ENCODE measurements around the gene SH3RF1.

The SH3RF1 gene

DNA sequence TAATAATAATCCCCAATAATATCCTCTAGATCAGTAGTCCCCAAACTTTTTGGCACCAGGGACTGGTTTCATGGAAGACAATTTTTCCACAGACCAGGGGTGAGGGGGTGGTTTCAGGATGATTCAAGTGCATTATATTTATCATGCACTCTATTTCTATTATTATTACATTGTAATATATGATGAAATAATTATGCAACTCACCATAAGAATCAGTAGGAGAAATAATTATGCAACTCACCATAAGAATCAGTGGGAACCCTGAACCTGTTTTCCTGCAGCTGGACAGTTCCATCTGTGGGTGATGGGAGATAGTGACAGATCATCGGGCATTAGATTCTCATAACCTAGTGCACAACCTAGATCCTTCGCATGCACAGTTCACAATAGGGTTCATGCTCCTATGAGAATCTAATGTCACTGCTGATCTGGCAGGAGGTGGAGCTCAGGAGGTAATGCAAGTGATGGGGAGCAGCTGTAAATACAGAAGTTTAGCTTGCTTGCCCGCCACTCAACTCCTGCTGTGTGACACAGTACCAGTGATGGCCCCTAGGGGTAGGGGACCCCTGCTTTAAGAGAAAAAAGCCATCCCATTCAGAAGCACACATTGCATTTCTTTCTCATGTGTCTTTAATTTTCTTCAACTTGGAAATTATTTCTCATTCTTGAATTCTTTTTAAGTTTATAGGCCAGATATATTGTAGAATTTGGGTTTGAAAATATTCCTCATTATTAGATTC is 16.0 kb upstream of the SH3RF1 start:
- TF ChIP-seq GATA2 (IDR thresholded peaks at IDR 0.05; ENCODE audit: low read depth, low read length), result no peak
- no peak for TF ChIP-seq GATA3 (IDR thresholded peaks at IDR 0.05; ENCODE audit: low read depth, low read length)

DNA sequence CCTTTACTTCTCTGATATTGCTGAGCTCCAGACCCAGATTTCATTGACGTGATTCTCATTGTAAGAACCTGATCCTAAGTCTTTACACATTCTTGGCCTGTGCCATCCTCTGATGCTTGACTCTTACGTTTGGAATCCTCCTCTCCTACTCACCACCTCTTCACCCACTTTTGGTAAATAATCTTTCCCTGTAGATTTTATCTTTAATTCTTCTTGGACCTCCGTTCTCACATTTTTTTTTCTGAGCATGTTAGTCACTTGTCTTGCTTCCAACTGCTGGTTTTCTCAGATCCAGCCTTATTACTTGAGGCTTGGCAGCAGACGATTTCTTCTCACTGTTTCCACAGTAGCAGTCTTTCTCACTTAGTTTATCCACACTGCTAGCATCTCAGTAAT is 12.4 kb upstream of the SH3RF1 start:
- TF ChIP-seq GATA2 (IDR thresholded peaks at IDR 0.05; ENCODE audit: low read depth, low read length), result no peak
- TF ChIP-seq GATA3 (IDR thresholded peaks at IDR 0.05; ENCODE audit: low read depth, low read length), result no peak

DNA sequence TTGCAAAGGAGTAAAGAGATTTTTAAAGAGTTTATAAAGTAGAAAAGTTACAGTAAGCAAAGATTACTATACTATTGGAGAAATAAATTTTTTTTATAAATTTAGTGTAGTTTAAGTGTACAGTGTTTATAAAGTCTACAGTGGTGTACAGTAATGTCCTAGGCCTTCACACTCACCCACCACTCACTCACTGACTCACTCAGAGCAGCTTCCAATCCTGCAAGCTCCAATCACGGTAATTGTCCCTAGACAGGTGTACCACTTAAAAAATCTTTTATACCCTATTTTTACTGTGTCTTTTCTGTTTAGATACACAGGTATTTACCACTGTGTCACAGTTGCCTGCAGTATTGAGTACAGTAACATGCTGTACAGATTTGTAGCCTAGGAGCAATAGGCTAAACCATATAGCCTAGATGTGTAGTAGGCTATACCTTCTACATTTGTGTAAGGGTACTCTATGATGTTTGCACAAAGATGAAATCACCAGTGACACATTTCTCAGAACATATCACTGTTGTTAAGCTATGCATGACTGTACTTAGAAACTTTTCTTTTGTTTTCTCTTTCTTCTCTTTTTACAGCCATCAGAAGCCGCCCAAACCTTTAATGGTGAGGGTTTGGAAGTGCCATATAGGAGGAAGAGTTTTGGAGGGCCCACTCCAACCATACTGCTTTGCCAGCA is 11.8 kb upstream of the SH3RF1 start:
- no peak for TF ChIP-seq GATA2 (IDR thresholded peaks at IDR 0.05; ENCODE audit: low read depth, low read length)
- TF ChIP-seq GATA3 (IDR thresholded peaks at IDR 0.05; ENCODE audit: low read depth, low read length), result no peak

DNA sequence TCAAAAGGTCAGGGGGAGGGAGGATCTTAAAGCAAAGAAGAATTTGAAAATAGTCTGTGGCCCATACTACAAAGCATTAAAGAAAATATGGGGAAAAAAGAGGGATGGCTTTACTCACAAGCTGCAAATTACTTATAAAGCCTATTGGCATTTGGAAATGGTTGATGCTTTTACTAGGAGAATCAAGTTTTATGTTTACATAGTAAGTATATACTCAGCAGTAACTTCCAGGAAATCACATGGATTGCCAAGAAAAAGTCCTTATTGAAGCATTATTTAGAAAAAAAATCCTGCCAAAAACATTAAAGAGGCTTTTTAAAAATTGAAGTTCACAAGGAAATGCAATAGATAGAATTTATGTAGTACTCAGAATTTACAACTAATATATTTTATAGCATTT is 8.4 kb upstream of the SH3RF1 start:
- TF ChIP-seq GATA3 (IDR thresholded peaks at IDR 0.05; ENCODE audit: low read depth, low read length) (no peak), GATA2 (IDR thresholded peaks at IDR 0.05; ENCODE audit: low read depth, low read length) (no peak)

DNA sequence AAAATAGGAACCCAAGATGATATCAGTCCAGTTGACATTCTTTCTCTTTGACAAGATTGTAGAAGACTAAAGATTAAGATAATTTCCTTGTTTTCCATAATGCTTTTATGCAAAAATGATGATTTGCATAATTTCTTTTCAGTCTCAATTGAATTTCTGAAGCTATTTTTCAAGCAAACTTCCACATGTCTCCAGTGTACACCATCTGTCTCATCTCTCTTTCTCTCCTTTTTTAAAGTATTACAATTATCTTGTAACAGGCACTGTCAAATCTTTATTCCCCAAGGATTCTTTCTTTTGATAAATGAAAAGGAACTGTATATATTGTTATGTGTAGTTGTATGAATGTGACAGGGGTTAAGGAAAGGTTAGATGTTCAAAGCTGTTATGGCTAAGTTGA is 7.9 kb upstream of the SH3RF1 start:
- TF ChIP-seq GATA3 (IDR thresholded peaks at IDR 0.05; ENCODE audit: low read depth, low read length) (no peak), GATA2 (IDR thresholded peaks at IDR 0.05; ENCODE audit: low read depth, low read length) (no peak)

DNA sequence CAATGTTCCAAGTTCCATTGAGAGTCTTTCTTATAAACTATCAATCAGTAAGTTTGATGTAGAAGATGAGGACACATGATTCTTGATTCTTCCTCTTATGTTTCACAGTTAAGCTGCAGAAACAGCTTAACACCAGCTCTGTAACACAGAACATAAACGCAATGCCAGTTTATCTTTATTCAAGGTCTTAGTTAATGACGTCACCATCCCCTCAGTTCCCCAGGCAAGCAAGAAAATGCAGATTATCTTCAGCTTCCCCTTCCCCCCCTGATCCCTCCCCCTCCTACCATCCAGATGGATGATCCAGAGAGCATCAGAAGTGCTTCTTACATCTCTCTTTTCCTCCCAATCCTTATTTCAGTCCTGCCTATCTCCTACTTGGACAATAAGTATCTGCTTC is 4.4 kb upstream of the SH3RF1 start:
- TF ChIP-seq GATA3 (IDR thresholded peaks at IDR 0.05; ENCODE audit: low read depth, low read length) (no peak), GATA2 (IDR thresholded peaks at IDR 0.05; ENCODE audit: low read depth, low read length) (no peak)

DNA sequence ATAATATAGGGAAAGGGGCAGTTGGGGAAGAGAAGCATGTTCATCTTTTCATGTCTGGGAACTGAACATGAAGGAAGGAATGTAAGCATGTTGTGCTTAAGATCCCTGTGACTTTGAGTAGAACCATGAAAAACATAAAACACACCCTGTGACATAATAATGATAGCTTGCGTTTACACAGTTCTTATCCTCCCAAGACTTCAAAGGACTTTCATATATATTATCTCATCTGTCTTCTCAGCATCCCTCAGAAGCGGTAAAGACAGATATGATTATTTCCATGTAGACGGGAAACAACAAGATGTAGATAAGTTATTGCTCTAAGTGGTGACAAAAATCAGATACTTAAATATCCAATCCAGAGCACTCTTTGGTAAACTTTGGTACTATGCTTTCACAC is 3.3 kb upstream of the SH3RF1 start:
- no peak for TF ChIP-seq GATA2 (IDR thresholded peaks at IDR 0.05; ENCODE audit: low read depth, low read length)

DNA sequence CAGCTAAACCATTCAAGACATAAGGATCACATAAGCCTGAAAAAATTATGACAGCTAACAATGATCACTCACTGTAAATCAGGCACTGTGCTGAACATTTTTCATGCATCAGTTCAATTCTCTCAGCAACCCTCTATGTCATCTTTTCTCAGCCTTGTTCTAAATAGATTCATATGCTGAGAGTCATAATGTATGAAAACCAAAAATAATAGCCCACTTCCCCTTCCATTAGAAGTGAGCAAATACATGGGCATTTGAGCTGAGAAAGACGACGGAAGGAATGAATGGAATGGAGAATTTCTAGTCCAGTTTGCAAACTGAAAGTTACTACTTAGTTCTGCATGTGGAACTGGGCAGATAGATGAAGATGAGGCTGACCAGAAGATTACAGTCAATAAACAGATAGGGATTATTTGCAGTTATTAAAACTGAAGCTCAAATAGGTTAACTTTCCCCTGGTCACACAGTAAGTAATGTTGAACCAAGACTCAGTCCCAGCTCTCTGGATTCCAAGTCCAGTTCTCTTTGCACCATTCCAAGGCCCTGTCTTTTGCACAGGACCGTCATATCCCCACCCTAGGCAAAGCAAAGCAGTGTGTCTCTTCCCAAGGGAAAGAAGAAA is 1.6 kb upstream of the SH3RF1 start:
- no peak for TF ChIP-seq GATA3 (IDR thresholded peaks at IDR 0.05; ENCODE audit: low read depth, low read length)
- TF ChIP-seq GATA2 (IDR thresholded peaks at IDR 0.05; ENCODE audit: low read depth, low read length), result no peak

DNA sequence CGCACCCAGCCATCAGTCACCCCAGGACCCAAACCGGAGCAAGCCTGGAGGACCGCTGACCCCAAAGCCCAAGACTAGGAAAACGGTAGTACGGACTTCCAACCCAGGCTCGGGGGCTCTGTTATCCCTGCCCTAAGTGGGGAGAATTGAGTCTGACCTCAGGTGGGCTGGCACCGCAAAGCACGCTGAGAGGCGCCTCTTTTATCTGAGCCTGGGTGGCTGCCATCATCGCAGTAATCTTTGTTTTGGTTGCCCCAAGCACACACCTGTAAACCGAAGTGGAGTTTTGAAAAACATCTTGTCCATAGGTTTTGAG is 894 bp upstream of the SH3RF1 start:
- TF ChIP-seq GATA3 (IDR thresholded peaks at IDR 0.05; ENCODE audit: low read depth, low read length) (no peak), GATA2 (IDR thresholded peaks at IDR 0.05; ENCODE audit: low read depth, low read length) (no peak)

DNA sequence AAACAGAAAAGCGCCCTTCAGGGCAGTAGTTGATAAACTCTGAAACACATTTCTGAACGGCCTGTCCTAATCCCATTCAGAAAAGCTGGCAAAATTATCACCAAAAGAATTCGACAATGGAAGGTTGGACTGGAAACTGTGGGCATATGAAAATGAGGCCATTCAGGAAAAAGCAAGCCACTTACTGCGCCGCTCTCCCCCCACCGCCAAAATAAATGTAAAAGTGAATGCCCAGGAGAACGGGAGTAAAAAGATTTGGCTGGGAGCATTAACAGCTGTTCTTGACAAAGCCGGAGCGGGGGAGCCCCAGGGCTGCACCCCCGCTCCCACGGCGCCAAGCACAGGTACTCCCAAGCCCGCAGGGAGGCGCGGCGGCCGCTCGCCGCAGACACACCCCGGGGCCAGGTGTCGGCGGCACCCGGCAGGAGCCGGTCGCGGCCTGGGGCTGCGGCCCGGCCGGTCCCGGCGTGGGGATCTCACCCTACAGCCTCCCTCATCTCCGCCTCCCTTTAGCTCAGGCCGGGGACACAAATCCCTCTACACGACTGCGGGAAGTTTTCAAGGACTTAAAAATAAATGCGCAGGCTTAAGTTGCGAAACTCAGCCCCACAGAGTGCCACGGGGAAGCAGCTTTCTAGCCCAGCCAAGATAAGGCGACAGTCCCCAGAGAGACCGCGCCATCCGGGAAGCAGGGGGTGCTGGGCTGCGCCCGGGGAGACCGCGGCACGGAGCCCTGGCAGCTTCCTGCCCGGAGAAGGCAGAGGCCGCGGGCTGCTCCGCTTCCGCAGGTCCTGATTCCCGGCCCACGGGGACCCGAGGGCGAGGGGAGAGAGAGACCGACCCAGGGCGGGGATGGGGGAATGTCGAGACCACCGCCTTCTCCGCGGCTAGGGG is 593 bp downstream of the SH3RF1 start:
- TF ChIP-seq GATA3 (IDR thresholded peaks at IDR 0.05; ENCODE audit: low read depth, low read length) (no peak), GATA2 (IDR thresholded peaks at IDR 0.05; ENCODE audit: low read depth, low read length) (0 out of 2 replicates have a peak, but pooled peaks have one; percentile 19)

DNA sequence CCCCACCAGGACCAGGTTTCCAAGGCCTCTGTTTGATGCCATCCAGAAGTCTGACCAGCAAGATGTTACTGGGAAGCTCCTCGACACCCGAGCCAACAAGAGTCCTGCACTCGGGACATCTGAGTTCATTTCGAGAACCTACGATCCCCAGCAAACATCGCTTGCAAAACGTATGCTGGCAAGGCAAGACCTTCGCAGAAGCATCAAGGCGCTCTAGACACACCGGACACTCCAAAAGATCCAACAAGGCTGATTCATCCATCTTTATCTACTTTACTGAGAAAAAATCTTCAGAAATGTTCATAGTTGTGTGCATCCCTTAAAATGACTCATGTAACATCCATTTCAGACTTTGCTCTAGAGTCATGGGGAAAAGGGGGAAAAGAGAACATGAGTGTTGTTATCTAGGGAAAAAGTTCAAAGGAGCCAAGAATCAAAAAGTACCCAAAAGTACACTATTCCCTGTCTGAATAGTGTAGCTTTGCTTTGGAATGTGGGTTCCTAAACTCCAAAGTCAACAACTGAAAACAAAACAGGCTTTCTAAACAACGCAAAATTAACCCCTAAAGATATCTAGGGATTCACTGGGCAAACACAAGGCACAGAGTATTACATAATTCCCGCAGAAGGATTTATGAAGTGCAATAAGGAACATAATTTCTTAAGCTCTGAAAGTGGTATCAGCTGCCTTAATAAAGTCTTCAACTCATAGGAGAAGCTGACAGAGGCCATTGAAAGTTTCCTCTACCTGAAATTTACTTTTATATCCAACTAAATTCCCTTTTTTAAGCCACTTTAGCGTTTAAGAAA is 1.6 kb downstream of the SH3RF1 start:
- TF ChIP-seq GATA2 (IDR thresholded peaks at IDR 0.05; ENCODE audit: low read depth, low read length) (no peak), GATA3 (IDR thresholded peaks at IDR 0.05; ENCODE audit: low read depth, low read length) (no peak)

DNA sequence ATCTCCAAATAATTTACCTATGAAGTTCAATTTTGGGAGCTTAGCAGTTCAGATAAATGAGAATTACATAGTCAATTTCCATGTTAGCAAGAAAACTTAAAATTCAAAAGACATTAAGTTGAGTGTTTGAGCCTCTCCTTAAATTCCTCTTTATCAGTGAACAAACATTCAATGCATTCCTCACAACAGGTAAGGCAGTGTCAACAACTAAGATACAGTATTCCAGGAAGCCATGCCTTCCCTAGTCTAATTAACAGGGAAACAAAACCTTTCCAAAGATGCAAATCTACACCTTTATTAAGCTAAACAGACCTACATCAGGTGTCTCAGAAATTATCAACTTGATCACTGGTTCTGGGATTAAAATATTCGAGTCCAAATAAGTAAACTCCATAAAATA is 3.7 kb downstream of the SH3RF1 start:
- TF ChIP-seq GATA2 (IDR thresholded peaks at IDR 0.05; ENCODE audit: low read depth, low read length) (no peak), GATA3 (IDR thresholded peaks at IDR 0.05; ENCODE audit: low read depth, low read length) (no peak)

DNA sequence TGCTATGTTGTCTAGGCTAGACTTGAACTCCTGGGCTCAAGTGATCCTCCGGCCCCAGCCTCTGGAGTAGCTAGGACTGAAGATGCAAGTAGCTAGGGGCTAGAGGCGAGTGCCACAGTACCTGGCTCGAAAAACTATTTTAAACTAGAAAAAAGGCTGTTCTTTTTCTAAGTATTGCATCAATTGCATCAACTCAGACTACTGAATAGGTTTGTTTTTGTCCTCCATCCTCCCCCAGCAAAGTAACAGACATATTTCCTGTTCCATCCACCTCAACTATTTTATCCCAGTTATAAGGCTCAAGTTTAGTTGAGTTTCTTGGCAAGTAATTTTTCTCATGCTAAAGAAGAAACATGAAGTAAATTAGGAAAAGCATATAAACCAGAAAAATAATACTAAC is 4.1 kb downstream of the SH3RF1 start:
- TF ChIP-seq GATA3 (IDR thresholded peaks at IDR 0.05; ENCODE audit: low read depth, low read length) (no peak), GATA2 (IDR thresholded peaks at IDR 0.05; ENCODE audit: low read depth, low read length) (no peak)
